ENCODE results near the gene KIAA0930.

KIAA0930 gene

GRCh38 chr22:45237065-45237990 is 3.4 kb downstream of the KIAA0930 start:
- FAIRE-seq: no peak

DNA sequence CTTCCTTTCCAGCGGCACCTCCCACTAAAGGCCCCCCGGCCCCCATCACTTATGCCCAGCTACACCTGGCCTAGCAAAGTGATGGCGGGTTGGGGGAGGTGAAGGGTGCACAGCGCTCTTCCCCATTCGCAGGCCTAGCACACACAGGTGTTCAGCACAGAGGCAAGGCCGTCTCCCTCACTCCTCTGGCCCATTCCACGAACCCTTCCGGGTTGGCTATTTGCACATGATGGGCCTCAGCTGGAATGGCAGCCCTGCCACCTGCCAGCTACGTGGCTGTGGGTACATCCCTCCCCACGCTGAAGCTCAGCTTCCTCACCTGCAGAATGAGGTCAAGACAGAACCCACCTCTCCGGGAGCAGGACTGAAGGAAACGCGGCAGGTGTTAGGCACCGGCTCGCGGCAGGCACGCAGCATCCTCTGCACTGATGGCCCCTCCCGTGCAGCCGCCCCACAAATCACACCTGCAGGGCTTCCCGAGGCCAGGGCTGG is 4.8 kb downstream of the KIAA0930 start:
- no peak for FAIRE-seq

- no peak for FAIRE-seq
These were observed 5.5 kb downstream of the KIAA0930 start for GRCh38 chr22:45235101-45235777.

- FAIRE-seq: no peak
These were observed 6.9 kb downstream of the KIAA0930 start for GRCh38 chr22:45233827-45234226.

- FAIRE-seq: no peak
These were observed 7.3 kb downstream of the KIAA0930 start for GRCh38 chr22:45233386-45233785.

- no peak for FAIRE-seq
These were observed 9.4 kb downstream of the KIAA0930 start for GRCh38 chr22:45231293-45231692.

DNA sequence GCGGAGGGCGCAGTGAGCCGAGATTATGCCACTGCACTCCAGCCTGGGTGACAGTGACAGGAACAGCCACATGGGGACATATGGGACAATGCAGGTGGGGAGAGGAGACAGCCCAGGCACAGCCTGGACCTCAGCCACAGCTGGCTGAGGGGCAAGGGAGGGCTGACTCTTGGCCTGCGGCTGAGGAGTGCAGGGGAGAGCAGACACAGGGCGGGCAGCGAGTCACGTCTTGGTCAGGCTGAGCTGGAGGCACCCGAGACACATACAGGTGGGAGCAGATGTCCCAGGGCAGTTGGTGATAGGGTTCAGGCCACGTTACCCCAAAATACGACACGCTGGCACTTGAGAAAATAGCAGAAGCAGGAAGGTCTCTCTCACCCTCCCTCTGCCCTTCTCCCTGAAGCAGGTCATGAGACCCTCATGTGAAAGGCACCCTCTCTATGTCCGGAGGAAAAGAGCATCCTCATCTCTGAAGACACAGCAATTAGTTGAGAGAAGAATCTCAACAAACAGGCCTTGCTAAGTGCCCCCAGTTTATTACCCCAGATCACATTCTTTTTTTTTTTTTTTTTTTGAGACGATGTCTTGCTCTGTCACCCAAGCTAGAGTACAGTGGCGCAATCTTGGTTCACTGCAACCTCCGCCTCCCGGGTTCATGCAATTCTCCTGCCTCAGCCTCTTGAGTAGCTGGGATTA is 10.5 kb downstream of the KIAA0930 start:
- no peak for FAIRE-seq

DNA sequence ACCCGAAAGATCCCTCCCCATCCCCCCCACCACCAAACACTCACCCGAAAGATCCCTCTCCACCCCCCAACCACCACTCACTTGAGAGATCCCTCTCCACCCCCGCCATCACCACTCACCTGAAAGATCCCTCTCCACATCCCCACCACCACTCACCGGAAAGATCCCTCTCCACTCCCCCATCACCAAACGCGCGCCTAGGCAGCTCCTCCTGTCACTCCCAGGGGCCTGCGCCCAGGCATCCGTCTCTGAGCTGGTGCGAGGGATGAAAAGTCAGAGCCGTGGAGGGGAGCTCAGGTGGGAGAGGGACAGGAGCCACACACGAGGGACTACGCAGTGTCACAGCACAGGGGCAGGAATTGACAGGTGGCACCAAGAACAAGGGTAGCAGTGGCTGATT is 11.5 kb downstream of the KIAA0930 start:
- FAIRE-seq: no peak

DNA sequence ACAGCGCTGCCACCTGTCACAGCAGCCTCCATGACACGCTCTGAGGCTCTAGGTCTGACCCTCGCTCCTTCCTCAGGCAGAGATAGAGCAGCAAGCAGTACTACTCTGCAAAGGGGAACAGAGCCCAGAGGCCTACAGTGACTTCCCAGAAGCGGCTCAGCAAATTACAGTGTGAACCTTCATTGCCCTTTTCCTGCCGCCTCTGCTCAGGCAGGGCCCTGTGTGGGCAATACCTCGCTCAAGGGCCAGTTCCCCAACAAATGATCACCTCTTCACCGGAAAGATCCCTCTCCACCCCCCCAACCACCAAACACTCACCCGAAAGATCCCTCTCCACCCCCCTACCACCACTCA is 12.3 kb downstream of the KIAA0930 start:
- no peak for FAIRE-seq

DNA sequence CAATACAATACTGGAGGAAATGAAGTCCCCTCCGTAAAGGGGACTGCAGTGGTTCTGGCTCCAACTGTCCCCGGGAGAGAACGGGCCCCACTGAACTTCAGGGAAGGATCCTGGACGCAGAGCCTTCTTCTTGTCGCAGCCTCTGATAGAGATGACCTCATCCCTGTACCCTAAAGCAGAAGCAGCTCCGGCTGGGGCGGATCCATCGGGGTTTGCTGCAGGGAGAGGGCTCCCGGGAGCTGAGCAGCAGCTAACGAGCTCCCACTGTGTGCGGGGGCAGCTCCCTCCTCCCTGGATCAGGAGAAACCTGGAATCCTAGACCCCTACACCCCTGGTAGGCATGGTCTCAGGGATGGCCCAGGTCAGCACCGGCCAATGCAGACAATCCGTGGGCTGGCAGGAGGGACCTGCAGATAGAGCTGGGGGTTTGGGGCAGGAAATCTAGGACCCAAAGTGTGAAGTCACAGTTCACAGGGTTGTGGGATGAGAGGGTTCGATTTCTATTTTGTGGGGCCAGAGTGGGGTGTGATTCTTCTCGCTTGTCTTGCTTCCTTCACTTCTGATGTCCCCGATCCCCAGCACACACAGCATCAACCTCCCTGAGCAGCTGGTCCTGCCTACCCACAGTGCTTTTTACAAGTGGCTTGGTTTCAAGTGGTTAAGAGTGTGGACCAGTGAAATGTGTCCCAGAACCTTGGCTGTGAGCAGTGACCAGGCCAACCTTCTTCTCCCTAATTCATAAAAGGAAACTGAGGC is 12.9 kb downstream of the KIAA0930 start:
- no peak for FAIRE-seq

- no peak for FAIRE-seq
These were observed 14.0 kb downstream of the KIAA0930 start for GRCh38 chr22:45226503-45227186.

DNA sequence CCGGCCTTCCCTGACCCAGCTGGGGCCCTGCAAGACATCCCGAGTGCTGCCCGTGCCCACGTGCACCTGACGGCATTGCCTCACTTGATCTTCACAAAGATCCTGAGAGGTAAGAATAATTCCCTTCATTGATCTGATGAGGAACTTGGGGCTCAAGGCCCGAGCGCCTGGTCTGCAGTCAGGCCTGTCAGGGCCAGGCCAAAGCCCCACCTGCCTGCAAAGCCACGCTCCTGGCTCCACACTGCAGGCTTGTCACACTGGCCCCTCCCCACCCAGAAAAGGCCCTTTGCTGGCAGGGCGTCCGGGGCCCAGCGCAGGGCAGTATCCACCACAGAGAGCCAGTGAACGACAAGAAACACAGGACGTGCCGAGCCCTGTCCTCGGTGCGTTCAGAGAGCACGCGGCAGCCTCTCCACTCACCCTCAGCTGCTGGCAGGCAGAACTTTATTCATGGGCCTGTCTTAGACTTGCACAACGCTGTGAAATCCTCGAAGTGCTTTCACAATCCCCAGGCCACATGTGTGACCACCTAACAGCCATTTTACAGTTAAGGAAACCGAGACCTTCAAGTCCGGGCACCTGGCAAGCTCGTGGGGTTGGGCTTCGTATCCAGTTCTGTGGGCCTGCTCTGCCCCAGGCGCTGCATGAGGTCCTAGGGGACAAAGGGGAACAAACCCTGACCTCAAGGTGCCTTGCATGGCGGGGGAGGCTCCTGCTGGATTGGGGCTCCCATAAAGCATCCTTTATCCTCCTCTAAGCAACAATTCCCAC is 14.8 kb downstream of the KIAA0930 start:
- no peak for FAIRE-seq

GRCh38 chr22:45224988-45225731 is 15.5 kb downstream of the KIAA0930 start:
- no peak for FAIRE-seq

GRCh38 chr22:45224331-45224730 is 16.4 kb downstream of the KIAA0930 start:
- FAIRE-seq: no peak

DNA sequence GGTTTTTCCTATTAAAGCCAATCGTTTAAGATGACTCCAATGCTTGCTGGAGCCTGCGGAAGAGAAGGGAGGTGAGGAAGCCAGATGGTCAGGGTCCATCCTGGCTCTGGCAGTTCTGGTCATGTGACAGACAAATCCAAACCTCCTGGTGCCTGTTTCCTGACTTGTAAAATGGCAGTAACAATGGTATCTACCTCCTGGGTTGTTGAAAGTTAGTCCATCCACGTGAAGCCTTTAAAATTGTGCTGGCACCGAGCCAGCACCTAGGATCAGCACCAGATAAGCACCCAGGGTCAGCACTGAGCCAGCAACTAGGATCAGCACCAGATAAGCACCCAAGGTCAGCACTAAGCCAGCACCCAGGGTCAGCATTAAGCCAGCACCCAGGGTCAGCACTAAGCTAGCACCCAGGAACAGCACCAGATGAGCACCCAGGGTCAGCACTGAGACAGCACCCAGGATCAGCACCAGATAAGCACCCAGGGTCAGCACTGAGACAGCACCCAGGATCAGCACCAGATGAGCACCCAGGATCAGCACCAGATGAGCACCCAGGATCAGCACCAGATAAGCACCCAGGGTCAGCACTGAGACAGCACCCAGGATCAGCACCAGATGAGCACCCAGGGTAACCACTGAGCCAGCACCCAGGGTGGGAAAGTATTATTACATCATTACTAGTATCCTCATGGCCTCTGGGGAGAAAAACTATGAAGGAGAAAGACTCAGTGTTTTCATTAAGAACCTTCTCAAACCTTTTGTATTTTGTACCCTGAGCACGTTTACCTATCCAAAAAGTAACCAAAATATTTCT is 17.2 kb downstream of the KIAA0930 start:
- no peak for FAIRE-seq

- no peak for FAIRE-seq
These were observed 19.5 kb downstream of the KIAA0930 start for GRCh38 chr22:45221201-45221600.

DNA sequence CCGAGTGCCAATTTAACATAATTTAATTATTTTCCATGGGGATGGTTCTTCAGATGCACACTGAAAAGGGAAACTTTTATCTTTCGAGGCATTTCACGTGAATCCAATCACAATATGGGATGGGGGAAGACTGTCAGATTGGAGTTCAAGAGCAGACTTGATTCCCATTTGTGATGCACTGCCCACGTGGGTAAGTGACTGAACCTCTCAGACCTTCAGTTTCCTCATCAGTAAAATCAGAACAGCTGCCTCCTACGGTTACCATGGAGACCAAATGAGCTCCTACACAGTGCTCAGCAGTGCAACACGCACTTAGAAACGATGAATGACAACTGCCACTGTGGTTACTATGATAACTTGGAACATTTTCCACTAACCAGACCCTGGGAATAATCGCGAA is 21.7 kb downstream of the KIAA0930 start:
- FAIRE-seq: no peak

GRCh38 chr22:45217806-45218205 is 22.9 kb downstream of the KIAA0930 start:
- FAIRE-seq: no peak

DNA sequence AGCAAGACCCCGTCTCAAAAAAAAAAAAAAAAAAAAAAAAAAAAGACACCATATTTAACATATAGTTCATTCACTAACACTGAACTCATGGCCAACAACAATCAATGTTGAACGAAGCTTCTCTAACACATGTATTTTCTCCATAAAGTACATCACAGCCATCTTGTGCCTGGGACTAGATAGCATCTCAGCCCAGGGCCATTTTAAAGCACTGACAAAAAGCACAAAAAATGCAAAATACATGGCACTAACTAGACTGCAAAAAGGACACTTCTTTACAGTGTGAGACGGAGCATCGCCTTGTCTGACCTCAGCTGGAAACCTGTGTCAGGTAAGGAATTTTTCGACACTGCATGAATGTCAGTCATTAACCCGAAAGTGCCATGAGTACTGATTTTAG is 23.3 kb downstream of the KIAA0930 start:
- FAIRE-seq: no peak

Measured in islet of Langerhans (tissue), 1 donor.